CD14-positive monocyte (primary cell): ENCODE data around the gene SPATA13. TPM values are rescaled to one million over a fixed set of nuclear protein-coding genes. Genes with fewer than 3 reads are reported as not detected.

Experiments used
- DNase-seq, 3 donors: peaks; one replicate each; pipeline ENCODE4 v3.0.0-alpha.2; 2011 to 2022
- H2AFZ ChIP-seq: 2 replicates; pipeline ENCODE4 v1.6.0; 2012; ENCODE audit warnings: mild to moderate bottlenecking, low read depth, low read length, inconsistent platforms; ENCODE audit not compliant: insufficient read depth, poor library complexity, severe bottlenecking
- H3K27ac ChIP-seq, 2 donors: 1 replicate in 1 of 2; 2 replicates in 1 of 2; pipeline ENCODE4 v1.5.1; 2012 to 2013; ENCODE audit warnings: low read length in 2 of 2, control low read depth in 1 of 2, inconsistent platforms in 1 of 2, low read depth in 1 of 2, mild to moderate bottlenecking in 1 of 2
- H3K27me3 ChIP-seq, 2 donors: one replicate each; pipeline versions ENCODE4 v1.6.0 to v1.6.1; 2011 to 2013; ENCODE audit warnings: low read length in 2 of 2; ENCODE audit not compliant: control insufficient read depth in 2 of 2, insufficient read depth in 2 of 2
- H3K36me3 ChIP-seq, 2 donors: replicated peaks in 1 of 2; 1 replicate in 1 of 2; 2 replicates in 1 of 2; pipeline versions ENCODE4 v1.5.1 to v1.6.1; 2012 to 2013; ENCODE audit warnings: low read length in 2 of 2, control low read depth in 1 of 2, inconsistent platforms in 1 of 2, mild to moderate bottlenecking in 1 of 2; ENCODE audit not compliant: insufficient read depth in 2 of 2, control insufficient read depth in 1 of 2
- H3K4me1 ChIP-seq, 2 donors: 1 replicate in 1 of 2; 2 replicates in 1 of 2; pipeline versions ENCODE4 v1.5.1 to v1.6.1; 2012 to 2013; ENCODE audit warnings: low read length in 2 of 2, control low read depth in 1 of 2, inconsistent platforms in 1 of 2, mild to moderate bottlenecking in 1 of 2, moderate library complexity in 1 of 2; ENCODE audit not compliant: insufficient read depth in 2 of 2, control insufficient read depth in 1 of 2
- H3K4me2 ChIP-seq: replicated peaks from 2 replicates; pipeline ENCODE3; 2012; ENCODE audit warnings: low read length, moderate library complexity, mild to moderate bottlenecking; ENCODE audit not compliant: poor library complexity, severe bottlenecking; ENCODE audit errors: extremely low read depth
- H3K4me3 ChIP-seq, 3 experiments: fragments of 200-600 bp in 1 of 3; sonication (generic) in 1 of 3; replicated peaks in 1 of 3; 1 replicate in 2 of 3; 2 replicates in 1 of 3; pipeline ENCODE4 v1.5.1; 2011 to 2013; ENCODE audit warnings: low read length in 3 of 3, mild to moderate bottlenecking in 3 of 3, control low read depth in 2 of 3, low read depth in 2 of 3, inconsistent platforms in 1 of 3, moderate library complexity in 1 of 3
- H3K79me2 ChIP-seq: 2 replicates; pipeline ENCODE4 v1.6.0; 2012; ENCODE audit warnings: mild to moderate bottlenecking, control low read depth, inconsistent platforms, low read length, moderate library complexity; ENCODE audit not compliant: insufficient read depth
- H3K9ac ChIP-seq: 2 replicates; pipeline ENCODE4 v1.6.0; 2017; ENCODE audit warnings: low read length, mild to moderate bottlenecking; ENCODE audit not compliant: insufficient read depth, poor library complexity, severe bottlenecking
- H3K9me3 ChIP-seq, 2 donors: replicated peaks in 1 of 2; 1 replicate in 1 of 2; 2 replicates in 1 of 2; pipeline versions ENCODE4 v1.5.1 to v1.6.1; 2012 to 2013; ENCODE audit warnings: low read length in 2 of 2, control low read depth in 1 of 2; ENCODE audit not compliant: control insufficient read depth in 1 of 2, insufficient read depth in 1 of 2
- H4K20me1 ChIP-seq: 2 replicates; pipeline ENCODE4 v1.6.0; 2012; ENCODE audit warnings: mild to moderate bottlenecking, low read length, control low read depth, moderate library complexity; ENCODE audit not compliant: insufficient read depth
- H3K27ac Mint-ChIP-seq, 7 donors: one replicate each; pipeline ENCODE4 v1.8.0; 2020; ENCODE audit warnings: mild to moderate bottlenecking in 7 of 7, mixed read lengths in 7 of 7, moderate library complexity in 6 of 7, inconsistent platforms in 2 of 7
- H3K27me3 Mint-ChIP-seq, 3 donors: one replicate each; pipeline ENCODE4 v1.8.0; 2021 to 2022; ENCODE audit warnings: low read depth in 3 of 3, mild to moderate bottlenecking in 3 of 3, mixed read lengths in 3 of 3, moderate library complexity in 3 of 3, inconsistent platforms in 1 of 3
- H3K36me3 Mint-ChIP-seq, 2 donors: one replicate each; pipeline ENCODE4 v1.8.0; 2020; ENCODE audit warnings: mixed read lengths in 2 of 2, inconsistent platforms in 1 of 2, mild to moderate bottlenecking in 1 of 2
- H3K4me1 Mint-ChIP-seq: one replicate; pipeline ENCODE4 v1.8.0; 2020; ENCODE audit warnings: mild to moderate bottlenecking, mixed read lengths
- H3K4me3 Mint-ChIP-seq, 2 donors: one replicate each; pipeline ENCODE4 v1.8.0; 2020; ENCODE audit warnings: mild to moderate bottlenecking in 2 of 2, mixed read lengths in 2 of 2, moderate library complexity in 1 of 2
- H3K9me3 Mint-ChIP-seq, 7 donors: one replicate each; pipeline ENCODE4 v1.8.0; 2020 to 2022; ENCODE audit warnings: mixed read lengths in 7 of 7, mild to moderate bottlenecking in 6 of 7, moderate library complexity in 6 of 7, inconsistent platforms in 2 of 7
- CTCF ChIP-seq: fragments of 200-600 bp; IDR thresholded peaks from one replicate; pipeline ENCODE4 v1.8.0; 2022; ENCODE audit warnings: antibody characterized with exemption, mild to moderate bottlenecking
- WGBS: methylation state at CpG from one replicate; pipeline ENCODE4 v1.1.5; 2013; ENCODE audit warnings: missing lambda C conversion rate; ENCODE audit not compliant: insufficient coverage; 5-methylcytosine and 5-hydroxymethylcytosine counted together
- intact Hi-C, 2 donors: fragments of 100-400 bp; cut with micrococcal nuclease; formaldehyde crosslinking; loops; one replicate each; pipeline versions ENCODE4 v1.15.0 to v1.15.1; 2023
- polyA plus RNA-seq, 3 donors: library from polyadenylated mRNA; depleted of rRNA in 1 of 3; unstranded in 2 of 3; stranded (reverse) in 1 of 3; fragments of 300-500 nt in 2 of 3; fragments of >200 nt in 1 of 3; fragmentation: Illumina TruSeq in 2 of 3; gene quantifications; 1 replicate in 2 of 3; 2 replicates in 1 of 3; pipeline ENCODE4 v1.2.3, GENCODE V29; 2012 to 2021

SPATA13 gene
- polyA plus RNA-seq, 3 donors: 9.3 to 44.7 (median 11.6) TPM

- Histone ChIP-seq H3K27me3 (no peaks in the 10 kb centered on the region), H2AFZ (no peak overlapping the region), H3K9me3 (no peaks in the 10 kb centered on the region), H3K36me3 (no peaks in the 10 kb centered on the region), H3K9ac (no peak overlapping the region), H4K20me1 (no peaks in the 10 kb centered on the region), H3K4me1 (no peaks in the 10 kb centered on the region), H3K27ac (no peak overlapping the region), H3K4me3 (no peak overlapping the region), H3K79me2 (no peaks in the 10 kb centered on the region), H3K4me2 (no peak overlapping the region)
- H3K27ac Mint-ChIP-seq: no peak overlapping the region
- TF ChIP-seq CTCF: no peak
- no peaks in the 10 kb centered on the region for H3K4me1 Mint-ChIP-seq
- WGBS: 97% methylated on average over 5 of the region's 7 CpGs
- H3K27me3 Mint-ChIP-seq: peaks cover 3 to 12% (median 6%) of the 10 kb centered on the region in 3 donors
- H3K36me3 Mint-ChIP-seq: no peaks in the 10 kb centered on the region
- no peak for DNase-seq
- no peak overlapping the region for H3K4me3 Mint-ChIP-seq
- intact Hi-C loops: no loop called here
- H3K9me3 Mint-ChIP-seq: peaks cover 0 to 1% (median 0%) of the 10 kb centered on the region in 7 donors
These were observed 13.5 kb upstream of the SPATA13 start for GRCh38 chr13:24146961-24147569.

GRCh38 chr13:24147570-24147963 is 13.0 kb upstream of the SPATA13 start:
- H4K20me1 ChIP-seq: no peaks in the 10 kb centered on the region
- no peak overlapping the region for H3K9ac ChIP-seq
- H3K4me1 Mint-ChIP-seq: no peaks in the 10 kb centered on the region
- no peaks in the 10 kb centered on the region for H3K36me3 ChIP-seq
- H3K79me2 ChIP-seq: no peaks in the 10 kb centered on the region
- H3K36me3 Mint-ChIP-seq: no peaks in the 10 kb centered on the region
- H3K27ac ChIP-seq: no peak overlapping the region
- no peak for TF ChIP-seq CTCF
- intact Hi-C loops: no loop called here
- no peaks in the 10 kb centered on the region for H3K9me3 ChIP-seq
- H2AFZ ChIP-seq: no peak overlapping the region
- no peak overlapping the region for H3K27ac Mint-ChIP-seq
- H3K4me2 ChIP-seq: no peak overlapping the region
- 60% methylated on average over 1 of the region's 6 CpGs for WGBS
- no peak for DNase-seq
- H3K27me3 ChIP-seq: no peaks in the 10 kb centered on the region
- peaks cover 0 to under 1% (median 0%) of the 10 kb centered on the region in 7 donors for H3K9me3 Mint-ChIP-seq
- no peaks in the 10 kb centered on the region for H3K4me1 ChIP-seq
- no peak overlapping the region for H3K4me3 ChIP-seq
- H3K4me3 Mint-ChIP-seq: no peak overlapping the region
- peaks cover 5 to 11% (median 6%) of the 10 kb centered on the region in 3 donors for H3K27me3 Mint-ChIP-seq
